WTC11 (cell line): ENCODE measurements around the gene PLIN4.

ENCODE experiments used
- ESRRA ChIP-seq: sonication (generic); formaldehyde crosslinking; IDR thresholded peaks from 2 replicates; pipeline ENCODE4 v1.8.1; 2022; ENCODE audit warnings: mild to moderate bottlenecking, missing genetic modification reagents, borderline replicate concordance
- IRF2 ChIP-seq: sonication (generic); formaldehyde crosslinking; IDR thresholded peaks from 2 replicates; pipeline ENCODE4 v1.8.0; 2022; ENCODE audit warnings: low read depth, missing genetic modification reagents, borderline replicate concordance
- MYBL2 ChIP-seq: sonication (generic); formaldehyde crosslinking; IDR thresholded peaks from 2 replicates; pipeline ENCODE4 v1.8.1; 2023; ENCODE audit warnings: mild to moderate bottlenecking, moderate library complexity, missing genetic modification reagents
- NR2C2 ChIP-seq: sonication (generic); formaldehyde crosslinking; IDR thresholded peaks from 2 replicates; pipeline ENCODE4 v1.8.0; 2022; ENCODE audit warnings: mild to moderate bottlenecking, missing genetic modification reagents
- PRRX2 ChIP-seq: fragments of 250-450 bp; sonication (Bioruptor Pico); IDR thresholded peaks from 2 replicates; pipeline ENCODE4 v1.8.0; 2021; ENCODE audit warnings: mild to moderate bottlenecking
- RELA ChIP-seq: sonication (generic); formaldehyde crosslinking; IDR thresholded peaks from 2 replicates; pipeline ENCODE4 v1.8.1; 2022; ENCODE audit warnings: missing genetic modification reagents, mild to moderate bottlenecking, borderline replicate concordance
- TEAD4 ChIP-seq: sonication (generic); formaldehyde crosslinking; IDR thresholded peaks from 2 replicates; pipeline ENCODE4 v1.8.0; 2022; ENCODE audit warnings: mild to moderate bottlenecking, missing genetic modification reagents
- TF ChIP-seq, protein P1 (sequence below): fragments of 200-600 bp; IDR thresholded peaks from 2 replicates; pipeline ENCODE4 v1.8.0; 2022; ENCODE audit warnings: antibody characterized with exemption
- TF ChIP-seq, protein P2 (sequence below): fragments of 250-450 bp; sonication (Bioruptor Pico); IDR thresholded peaks from 2 replicates; pipeline ENCODE4 v1.9.0; 2021; ENCODE audit warnings: mild to moderate bottlenecking
- TF ChIP-seq, protein P3 (sequence below): fragments of 250-450 bp; sonication (Bioruptor Pico); IDR thresholded peaks from 2 replicates; pipeline ENCODE4 v1.9.0; 2021; ENCODE audit warnings: mild to moderate bottlenecking
- TF ChIP-seq, protein P4 (sequence below): sonication (generic); formaldehyde crosslinking; conservative IDR thresholded peaks from 2 replicates; pipeline ENCODE4 v1.8.1; 2022; ENCODE audit warnings: mild to moderate bottlenecking, missing genetic modification reagents
- TF ChIP-seq, protein P5 (sequence below): sonication (generic); formaldehyde crosslinking; IDR thresholded peaks from 2 replicates; pipeline ENCODE4 v1.8.0; 2023; ENCODE audit warnings: missing genetic modification reagents, mild to moderate bottlenecking, borderline replicate concordance
- TF ChIP-seq, protein P6 (sequence below): sonication (generic); formaldehyde crosslinking; IDR thresholded peaks from 2 replicates; pipeline ENCODE4 v1.8.1; 2023; ENCODE audit warnings: mild to moderate bottlenecking, missing genetic modification reagents, moderate library complexity

DNA sequence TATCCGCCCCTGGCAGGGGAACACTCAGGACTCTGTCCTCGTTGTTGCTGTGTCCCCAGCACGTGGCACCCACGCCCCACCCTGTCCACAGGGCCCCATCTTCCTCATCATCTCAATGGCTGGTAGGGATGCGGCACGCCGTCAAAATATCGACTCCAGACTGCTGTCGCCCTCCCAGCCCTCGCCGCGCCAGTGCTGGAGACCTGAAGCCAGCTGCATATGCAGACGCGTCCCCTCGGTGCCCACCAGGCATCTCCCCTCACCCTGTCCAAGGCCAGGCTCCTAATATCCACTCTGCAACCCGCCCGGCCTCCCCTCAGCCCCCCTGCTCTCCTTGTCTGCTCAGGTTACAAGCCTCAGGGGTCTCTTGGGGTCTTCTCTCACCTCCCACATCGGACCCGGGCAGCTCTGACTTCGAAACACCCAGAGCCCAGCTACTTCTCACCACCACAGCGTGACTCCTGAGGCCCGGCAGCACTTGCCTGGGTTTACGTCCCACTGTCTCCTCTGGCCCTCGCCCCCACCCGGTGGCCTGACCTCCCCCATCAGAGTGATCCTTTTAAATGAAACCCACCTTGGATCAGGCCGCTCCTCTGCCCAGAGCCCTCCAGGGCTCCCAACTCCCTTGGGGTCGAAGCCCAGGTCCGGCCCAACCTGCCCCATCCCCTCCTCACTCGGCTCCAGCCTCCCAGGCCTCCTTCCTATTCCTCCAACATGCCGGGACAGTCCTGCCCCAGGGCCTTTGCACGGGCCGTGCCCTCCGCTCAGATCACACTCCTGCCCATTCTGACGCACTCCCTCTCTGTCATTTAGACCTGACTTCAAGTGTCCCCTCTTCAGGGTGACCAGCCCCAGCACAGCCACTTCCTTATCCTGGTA is 12.5 kb downstream of the PLIN4 start:
- TF ChIP-seq, protein P1, sequence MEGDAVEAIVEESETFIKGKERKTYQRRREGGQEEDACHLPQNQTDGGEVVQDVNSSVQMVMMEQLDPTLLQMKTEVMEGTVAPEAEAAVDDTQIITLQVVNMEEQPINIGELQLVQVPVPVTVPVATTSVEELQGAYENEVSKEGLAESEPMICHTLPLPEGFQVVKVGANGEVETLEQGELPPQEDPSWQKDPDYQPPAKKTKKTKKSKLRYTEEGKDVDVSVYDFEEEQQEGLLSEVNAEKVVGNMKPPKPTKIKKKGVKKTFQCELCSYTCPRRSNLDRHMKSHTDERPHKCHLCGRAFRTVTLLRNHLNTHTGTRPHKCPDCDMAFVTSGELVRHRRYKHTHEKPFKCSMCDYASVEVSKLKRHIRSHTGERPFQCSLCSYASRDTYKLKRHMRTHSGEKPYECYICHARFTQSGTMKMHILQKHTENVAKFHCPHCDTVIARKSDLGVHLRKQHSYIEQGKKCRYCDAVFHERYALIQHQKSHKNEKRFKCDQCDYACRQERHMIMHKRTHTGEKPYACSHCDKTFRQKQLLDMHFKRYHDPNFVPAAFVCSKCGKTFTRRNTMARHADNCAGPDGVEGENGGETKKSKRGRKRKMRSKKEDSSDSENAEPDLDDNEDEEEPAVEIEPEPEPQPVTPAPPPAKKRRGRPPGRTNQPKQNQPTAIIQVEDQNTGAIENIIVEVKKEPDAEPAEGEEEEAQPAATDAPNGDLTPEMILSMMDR: no peak
- TF ChIP-seq TEAD4 (CRISPR knock-in tag): no peak
- TF ChIP-seq, protein P2, sequence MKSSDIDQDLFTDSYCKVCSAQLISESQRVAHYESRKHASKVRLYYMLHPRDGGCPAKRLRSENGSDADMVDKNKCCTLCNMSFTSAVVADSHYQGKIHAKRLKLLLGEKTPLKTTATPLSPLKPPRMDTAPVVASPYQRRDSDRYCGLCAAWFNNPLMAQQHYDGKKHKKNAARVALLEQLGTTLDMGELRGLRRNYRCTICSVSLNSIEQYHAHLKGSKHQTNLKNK (CRISPR knock-in tag): no peak
- TF ChIP-seq NR2C2 (CRISPR knock-in tag): no peak
- TF ChIP-seq, protein P3, sequence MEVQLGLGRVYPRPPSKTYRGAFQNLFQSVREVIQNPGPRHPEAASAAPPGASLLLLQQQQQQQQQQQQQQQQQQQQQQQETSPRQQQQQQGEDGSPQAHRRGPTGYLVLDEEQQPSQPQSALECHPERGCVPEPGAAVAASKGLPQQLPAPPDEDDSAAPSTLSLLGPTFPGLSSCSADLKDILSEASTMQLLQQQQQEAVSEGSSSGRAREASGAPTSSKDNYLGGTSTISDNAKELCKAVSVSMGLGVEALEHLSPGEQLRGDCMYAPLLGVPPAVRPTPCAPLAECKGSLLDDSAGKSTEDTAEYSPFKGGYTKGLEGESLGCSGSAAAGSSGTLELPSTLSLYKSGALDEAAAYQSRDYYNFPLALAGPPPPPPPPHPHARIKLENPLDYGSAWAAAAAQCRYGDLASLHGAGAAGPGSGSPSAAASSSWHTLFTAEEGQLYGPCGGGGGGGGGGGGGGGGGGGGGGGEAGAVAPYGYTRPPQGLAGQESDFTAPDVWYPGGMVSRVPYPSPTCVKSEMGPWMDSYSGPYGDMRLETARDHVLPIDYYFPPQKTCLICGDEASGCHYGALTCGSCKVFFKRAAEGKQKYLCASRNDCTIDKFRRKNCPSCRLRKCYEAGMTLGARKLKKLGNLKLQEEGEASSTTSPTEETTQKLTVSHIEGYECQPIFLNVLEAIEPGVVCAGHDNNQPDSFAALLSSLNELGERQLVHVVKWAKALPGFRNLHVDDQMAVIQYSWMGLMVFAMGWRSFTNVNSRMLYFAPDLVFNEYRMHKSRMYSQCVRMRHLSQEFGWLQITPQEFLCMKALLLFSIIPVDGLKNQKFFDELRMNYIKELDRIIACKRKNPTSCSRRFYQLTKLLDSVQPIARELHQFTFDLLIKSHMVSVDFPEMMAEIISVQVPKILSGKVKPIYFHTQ (CRISPR knock-in tag): no peak
- TF ChIP-seq, protein P4, sequence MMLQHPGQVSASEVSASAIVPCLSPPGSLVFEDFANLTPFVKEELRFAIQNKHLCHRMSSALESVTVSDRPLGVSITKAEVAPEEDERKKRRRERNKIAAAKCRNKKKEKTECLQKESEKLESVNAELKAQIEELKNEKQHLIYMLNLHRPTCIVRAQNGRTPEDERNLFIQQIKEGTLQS: no peak
- TF ChIP-seq IRF2 (CRISPR knock-in tag): no peak
- TF ChIP-seq RELA (CRISPR knock-in tag): no peak
- TF ChIP-seq, protein P5, sequence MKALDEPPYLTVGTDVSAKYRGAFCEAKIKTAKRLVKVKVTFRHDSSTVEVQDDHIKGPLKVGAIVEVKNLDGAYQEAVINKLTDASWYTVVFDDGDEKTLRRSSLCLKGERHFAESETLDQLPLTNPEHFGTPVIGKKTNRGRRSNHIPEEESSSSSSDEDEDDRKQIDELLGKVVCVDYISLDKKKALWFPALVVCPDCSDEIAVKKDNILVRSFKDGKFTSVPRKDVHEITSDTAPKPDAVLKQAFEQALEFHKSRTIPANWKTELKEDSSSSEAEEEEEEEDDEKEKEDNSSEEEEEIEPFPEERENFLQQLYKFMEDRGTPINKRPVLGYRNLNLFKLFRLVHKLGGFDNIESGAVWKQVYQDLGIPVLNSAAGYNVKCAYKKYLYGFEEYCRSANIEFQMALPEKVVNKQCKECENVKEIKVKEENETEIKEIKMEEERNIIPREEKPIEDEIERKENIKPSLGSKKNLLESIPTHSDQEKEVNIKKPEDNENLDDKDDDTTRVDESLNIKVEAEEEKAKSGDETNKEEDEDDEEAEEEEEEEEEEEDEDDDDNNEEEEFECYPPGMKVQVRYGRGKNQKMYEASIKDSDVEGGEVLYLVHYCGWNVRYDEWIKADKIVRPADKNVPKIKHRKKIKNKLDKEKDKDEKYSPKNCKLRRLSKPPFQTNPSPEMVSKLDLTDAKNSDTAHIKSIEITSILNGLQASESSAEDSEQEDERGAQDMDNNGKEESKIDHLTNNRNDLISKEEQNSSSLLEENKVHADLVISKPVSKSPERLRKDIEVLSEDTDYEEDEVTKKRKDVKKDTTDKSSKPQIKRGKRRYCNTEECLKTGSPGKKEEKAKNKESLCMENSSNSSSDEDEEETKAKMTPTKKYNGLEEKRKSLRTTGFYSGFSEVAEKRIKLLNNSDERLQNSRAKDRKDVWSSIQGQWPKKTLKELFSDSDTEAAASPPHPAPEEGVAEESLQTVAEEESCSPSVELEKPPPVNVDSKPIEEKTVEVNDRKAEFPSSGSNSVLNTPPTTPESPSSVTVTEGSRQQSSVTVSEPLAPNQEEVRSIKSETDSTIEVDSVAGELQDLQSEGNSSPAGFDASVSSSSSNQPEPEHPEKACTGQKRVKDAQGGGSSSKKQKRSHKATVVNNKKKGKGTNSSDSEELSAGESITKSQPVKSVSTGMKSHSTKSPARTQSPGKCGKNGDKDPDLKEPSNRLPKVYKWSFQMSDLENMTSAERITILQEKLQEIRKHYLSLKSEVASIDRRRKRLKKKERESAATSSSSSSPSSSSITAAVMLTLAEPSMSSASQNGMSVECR (CRISPR knock-in tag): no peak
- no peak for TF ChIP-seq ESRRA (CRISPR knock-in tag)
- TF ChIP-seq, protein P6, sequence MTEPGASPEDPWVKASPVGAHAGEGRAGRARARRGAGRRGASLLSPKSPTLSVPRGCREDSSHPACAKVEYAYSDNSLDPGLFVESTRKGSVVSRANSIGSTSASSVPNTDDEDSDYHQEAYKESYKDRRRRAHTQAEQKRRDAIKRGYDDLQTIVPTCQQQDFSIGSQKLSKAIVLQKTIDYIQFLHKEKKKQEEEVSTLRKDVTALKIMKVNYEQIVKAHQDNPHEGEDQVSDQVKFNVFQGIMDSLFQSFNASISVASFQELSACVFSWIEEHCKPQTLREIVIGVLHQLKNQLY (CRISPR knock-in tag): no peak
- TF ChIP-seq MYBL2: no peak
- TF ChIP-seq PRRX2 (CRISPR knock-in tag): no peak
